GM18499 (cell line): Measurements from ENCODE around the gene IRS1.
"Not testable (repeated sequence)": the region's sequence is repeated elsewhere in the genome, so short reads cannot be mapped to it uniquely, and the experiment has no call there.

Source experiments
- ATAC-seq: cut with Tn5 transposase; IDR thresholded peaks from one replicate; pipeline ENCODE4 v1.9.1; 2021; ENCODE audit warnings: moderate number of reproducible peaks; ENCODE audit not compliant: insufficient read depth, unreplicated experiment

Gene IRS1

DNA sequence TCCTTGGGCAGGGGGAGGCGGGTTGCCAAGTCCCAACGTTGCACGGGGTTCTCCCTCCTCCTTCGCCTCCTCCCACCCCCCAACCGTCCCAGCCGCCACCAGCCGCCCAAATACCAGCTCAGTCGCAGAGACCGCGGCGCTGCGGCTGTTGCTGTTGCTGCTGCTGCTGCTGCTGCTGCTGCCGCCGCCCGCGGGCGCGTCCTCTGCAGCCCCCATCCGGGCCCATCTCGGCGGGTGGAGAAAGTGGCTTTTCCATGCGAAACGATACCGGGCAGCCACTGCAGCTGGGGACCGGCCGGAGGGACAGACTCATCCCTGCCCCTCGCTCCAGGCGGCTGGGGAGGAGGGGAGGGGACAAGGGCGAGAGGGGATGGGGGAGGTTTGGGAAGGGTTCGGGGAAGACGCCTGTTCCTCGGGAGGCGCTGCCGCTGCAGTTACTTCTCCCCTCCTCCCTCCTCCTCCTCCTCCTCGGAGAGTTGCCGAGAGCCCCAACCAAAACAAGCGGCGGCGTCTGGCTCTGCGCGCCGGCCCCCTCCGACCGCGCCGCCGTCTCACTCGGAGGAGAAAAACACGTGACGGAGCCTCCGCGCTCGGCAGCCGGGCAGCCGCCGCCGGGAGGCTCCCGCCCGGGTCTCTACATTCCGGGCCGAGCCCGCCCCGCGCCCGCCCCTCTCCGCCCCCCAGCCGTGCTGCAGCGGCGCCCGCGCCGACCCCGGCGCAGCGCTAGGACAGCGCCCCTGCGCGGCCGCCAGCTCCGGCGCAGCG lies at the start of gene IRS1:
TSS of gene IRS1 (minus strand) at position 610 of the 765 bp plus-strand sequence. CDS start 1,082 bp downstream, outside the sequence.
- ATAC-seq, result no peak

DNA sequence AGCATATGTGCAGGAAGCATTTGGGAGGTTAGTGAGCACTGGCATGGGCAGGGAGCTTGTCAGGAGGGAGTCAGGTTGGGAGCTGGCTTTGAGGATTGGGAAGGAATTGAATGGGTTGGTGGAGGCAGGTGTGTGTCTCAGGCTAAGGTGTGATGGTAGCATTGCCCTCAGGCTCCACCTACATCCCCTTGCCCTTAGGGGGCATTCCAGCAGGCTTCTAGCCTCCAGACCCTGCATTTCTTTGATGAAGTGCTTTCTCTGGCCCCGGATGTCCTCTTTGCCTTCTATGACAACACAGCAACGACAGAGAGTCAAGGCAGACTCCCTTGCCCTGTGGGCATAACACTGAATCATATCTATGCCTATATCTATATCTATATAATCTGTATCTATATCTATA lies 49.7 kb upstream of the IRS1 start:
- no peak for ATAC-seq

- ATAC-seq, result no peak
Measured at GRCh38 chr2:226847511-226847910, 47.9 kb upstream of the IRS1 start.

- no peak for ATAC-seq
Measured at GRCh38 chr2:226847090-226847489, 47.5 kb upstream of the IRS1 start.

DNA sequence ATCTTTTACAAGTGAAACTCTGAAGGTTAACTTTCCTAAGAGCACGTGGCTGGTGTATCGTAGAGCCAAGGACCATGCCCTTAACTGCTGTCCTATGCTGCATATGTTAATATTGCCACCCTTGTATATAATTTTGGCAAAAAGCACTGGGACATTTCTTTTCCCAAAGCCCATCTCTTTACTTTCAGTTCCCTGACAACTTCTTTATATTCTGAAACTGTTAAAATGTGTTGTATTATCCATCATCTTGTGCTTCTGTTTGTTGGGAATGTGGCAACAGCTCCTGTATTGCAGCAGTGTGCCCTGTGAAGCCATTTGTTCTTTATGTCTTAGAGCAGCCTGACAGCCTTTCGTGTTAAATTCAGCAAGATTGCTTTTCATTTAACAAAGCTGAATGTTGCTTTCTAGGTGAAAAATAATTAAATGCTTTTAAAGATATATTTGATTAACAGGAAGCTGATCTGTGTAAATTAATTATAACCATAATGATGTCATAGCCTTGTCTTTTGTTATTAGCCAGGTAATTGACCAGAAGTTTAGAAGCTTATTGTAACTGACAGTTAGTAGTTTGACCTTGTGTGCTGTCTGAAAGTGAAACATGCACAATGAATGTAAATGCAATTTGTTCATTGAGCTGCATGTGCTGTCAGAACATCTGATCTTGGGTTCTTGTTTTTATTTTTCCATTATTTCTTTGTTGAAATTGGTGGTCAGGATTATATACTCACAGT lies 45.9 kb upstream of the IRS1 start:
- peak; percentile 78 for ATAC-seq

DNA sequence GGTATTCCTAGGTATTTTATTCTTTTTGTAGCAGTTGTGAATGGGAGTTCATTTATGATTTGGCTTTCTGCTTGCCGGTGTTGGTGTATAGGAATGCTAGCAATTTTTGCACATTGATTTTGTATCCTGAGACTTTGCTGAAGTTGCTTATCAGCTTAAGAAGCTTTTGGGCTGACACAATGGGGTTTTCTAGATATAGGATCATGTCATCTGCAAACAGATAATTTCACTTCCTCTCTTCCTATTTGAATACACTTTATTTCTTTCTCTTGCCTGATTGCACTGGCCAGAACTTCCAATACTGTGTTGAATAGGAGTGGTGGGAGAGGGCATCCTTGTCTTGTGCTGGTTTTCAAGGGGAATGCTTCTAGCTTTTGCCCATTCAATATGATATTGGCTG lies 43.4 kb upstream of the IRS1 start:
- not testable (repeated sequence) for ATAC-seq

- ATAC-seq, result no peak
Measured at GRCh38 chr2:226839951-226840350, 40.3 kb upstream of the IRS1 start.

DNA sequence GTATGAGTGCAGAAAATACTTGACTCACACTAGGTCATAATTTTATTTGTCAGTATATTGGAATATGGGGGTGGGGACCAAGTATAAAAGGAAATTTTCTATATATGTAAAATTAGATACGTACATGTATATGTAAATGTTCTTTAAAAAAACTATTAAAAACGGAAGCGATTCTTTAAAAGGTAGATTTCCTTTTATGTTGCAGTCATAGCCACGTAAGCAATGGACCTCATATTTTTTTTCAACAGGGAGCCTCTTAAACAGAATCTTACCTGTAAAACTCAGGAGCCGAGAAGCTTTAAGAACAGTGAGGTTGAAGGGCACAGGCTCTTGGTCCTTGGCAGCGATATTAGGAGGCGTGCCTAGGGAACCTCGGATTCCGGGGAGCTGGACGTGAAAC lies 39.5 kb upstream of the IRS1 start:
- ATAC-seq, result no peak

DNA sequence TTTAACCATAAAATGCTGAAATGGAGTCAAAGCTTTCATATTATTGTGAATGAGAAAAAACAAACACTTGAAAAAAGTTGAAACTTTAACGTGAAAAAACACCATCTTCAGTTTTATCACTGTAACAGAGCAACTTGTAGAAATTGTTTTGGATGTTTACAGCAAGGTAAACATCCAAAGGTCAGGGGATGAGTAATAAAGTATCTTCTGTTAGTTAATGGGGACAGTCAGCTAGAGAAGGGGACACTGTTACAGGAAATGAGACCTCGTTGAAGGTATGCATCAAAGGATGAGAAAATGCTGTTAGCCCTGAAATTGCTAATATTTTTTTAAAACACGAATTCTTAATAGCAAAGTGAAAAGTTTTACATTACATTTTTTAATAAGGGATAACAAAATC lies 39.1 kb upstream of the IRS1 start:
- ATAC-seq, result no peak

GRCh38 chr2:226837787-226838603 lies 38.4 kb upstream of the IRS1 start:
- ATAC-seq, result no peak

- no peak for ATAC-seq
Measured at GRCh38 chr2:226837334-226837733, 37.7 kb upstream of the IRS1 start.

GRCh38 chr2:226836548-226836885 lies 36.9 kb upstream of the IRS1 start:
- ATAC-seq, result peak; percentile 3

DNA sequence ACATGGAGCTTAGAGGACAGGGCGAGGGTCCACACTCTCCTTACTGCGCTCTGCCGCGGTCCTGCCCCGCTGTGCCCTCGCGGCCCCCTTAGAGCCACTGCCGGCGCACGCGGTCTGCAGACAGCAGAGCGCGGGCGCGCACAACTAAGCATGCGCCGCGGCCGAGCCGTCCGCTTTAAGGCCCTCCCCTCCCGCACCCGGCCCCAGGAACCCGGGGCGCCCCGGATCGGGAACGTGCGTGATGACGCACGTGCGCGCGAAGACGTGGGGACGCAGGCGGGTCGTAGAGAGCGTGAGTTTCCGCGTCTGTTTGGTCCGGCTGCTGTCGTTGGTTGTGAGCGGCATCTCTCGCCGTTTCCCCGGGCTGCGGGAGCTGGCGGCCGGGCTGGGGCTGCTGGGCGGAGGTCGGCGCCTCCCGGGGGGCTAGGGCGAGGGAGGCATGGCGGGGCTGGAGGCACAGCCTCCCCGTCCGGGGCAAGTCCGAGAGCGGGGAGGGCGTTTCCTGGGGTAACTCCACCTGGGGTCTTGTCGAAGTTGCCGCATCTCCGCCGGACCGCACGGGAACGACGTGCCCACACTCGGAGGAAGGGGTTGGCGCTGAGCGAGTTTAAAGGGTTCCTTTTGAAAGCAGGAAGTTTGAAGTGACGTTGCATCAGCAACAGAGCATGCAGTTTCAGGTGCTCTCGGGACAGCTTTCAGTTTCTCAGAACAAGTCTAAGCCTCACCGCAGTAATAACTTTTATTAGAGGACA lies 36.4 kb upstream of the IRS1 start, which contains the start of gene RHBDD1:
TSS of gene RHBDD1 (plus strand) at position 259 of the 752 bp plus-strand sequence. CDS start 28,640 bp downstream, outside the sequence.
- peak; percentile 81 for ATAC-seq

DNA sequence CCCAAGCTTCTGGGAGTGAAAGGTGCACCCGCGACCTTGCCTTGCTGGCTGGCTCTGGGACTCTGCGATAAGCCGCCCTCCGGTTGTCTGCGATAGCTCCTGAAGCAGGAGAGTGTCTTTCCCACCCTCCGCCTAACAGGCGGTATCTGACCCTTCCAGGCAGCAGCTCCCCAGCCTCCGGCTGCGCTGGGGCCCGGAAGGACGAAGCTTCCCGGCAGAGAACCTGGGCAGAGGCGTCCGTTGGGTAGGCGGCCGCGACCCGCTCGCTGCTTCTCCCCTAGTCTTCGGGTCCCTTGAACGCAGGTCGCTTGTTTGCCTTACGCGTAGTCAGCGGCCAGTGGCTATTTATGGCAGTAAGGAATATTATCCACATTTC lies 35.8 kb upstream of the IRS1 start:
- peak; percentile 9 for ATAC-seq

DNA sequence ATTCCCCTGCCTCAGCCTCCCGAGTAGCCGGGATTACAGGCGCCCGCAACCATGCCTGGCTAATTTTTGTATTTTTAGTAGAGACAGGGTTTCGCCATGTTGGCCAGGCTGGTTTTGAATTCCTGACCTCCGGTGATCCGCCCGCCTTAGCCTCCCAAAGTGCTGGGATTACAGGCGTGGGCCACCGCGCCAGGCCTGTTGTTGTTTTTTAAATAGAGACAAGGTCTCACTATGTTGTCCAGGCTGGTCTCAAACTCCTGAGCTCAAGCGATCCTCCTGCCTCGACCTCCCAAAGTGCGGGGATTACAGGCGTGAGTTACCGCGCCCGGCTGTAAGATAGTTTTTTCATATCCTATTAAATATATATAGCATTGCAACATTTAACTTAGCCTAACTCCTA lies 35.3 kb upstream of the IRS1 start:
- ATAC-seq, result not testable (repeated sequence)

- ATAC-seq, result no peak
Measured at GRCh38 chr2:226832061-226832460, 32.4 kb upstream of the IRS1 start.

- no peak for ATAC-seq
Measured at GRCh38 chr2:226831266-226831665, 31.6 kb upstream of the IRS1 start.

DNA sequence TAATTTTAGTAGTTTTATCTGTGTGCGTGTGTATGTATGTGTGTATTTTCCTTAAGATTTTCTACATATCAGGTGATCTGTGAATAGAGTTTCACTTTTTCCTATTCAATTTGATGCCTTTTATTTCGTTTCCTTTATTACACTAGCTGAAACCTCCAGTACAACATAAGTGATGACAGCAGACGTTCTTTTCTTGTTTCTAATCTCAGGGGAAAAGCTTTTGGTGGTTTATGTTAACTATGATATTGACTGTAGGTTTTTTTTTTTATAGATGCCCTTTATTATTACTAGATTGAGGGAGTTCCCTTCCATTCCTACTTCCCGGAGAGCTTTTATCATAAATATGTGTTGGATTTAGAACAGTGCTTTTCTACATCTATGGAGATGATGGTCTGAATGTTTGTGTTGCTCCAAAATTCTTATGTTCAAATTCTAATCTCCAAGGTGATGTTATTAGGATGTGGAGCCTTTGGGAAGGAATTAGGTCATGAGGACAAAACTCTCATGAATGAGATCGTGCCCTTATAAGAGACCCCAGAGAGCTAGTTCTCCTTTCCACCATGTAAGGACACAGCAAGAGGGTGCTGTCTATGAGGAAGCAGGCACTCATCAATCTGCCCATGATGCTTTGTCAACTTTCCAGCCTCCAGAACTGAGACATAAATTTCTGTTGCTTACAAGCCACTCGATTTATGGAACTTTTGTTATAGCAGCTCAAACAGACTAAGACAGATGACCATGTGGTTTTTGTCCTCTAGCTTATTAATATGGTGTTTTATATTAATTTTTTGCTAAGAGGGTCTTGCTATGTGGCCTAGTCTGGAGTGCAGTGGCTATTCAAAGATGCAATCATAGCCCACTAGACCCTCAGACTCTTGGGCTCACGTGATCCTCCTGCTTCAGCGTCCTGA lies 30.4 kb upstream of the IRS1 start:
- no peak for ATAC-seq

DNA sequence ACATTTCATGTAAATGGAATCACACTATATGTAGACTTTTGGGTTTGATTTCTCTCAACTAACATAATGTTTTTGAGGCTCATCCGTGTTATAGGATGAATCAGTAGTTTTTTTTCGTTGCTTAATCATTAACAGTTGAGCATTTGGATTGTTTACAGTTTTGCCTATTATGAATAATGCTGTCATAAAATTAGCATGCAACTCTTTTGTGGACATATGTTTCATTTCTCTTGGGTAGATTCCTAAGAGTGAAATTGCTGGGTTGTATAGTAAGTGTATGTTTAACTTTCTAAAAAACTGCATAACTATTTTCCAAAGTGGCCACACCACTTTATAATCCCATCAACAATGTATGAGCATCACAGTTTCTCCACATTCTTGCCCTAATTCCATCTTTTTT lies 28.6 kb upstream of the IRS1 start:
- ATAC-seq, result no peak
